ENCODE results near the gene SELENOO. TPM values are rescaled to one million over a fixed set of nuclear protein-coding genes. Genes with fewer than 3 reads are reported as not detected.

The SELENOO gene
- total and polyA plus RNA-seq, 2 of the 13 experiments (the other 11 are each of a cell fraction or from before 2014, with no cell fraction given): 14.4 to 19.0 TPM

GRCh38 chr22:50197856-50198623 is 2.8 kb upstream of the SELENOO start:
- TF ChIP-seq AGO2 (optimal IDR thresholded peaks at IDR 0.05; ENCODE audit: low read depth, low read length) (peak; percentile 5), ZBTB39 (CRISPR knock-in tag; IDR thresholded peaks at IDR 0.05) (no peak), RBFOX2 (IDR thresholded peaks at IDR 0.05; ENCODE audit: low read depth, low read length) (peak; percentile 29; the same call in 1 of the 2 replicates), ZNF230 (CRISPR knock-in tag; IDR thresholded peaks at IDR 0.05) (no peak), PLRG1 (conservative IDR thresholded peaks at IDR 0.05) (no peak), ATF5 (CRISPR knock-in tag; IDR thresholded peaks at IDR 0.05; ENCODE audit: low read depth) (no peak), POLR2A (IDR thresholded peaks at IDR 0.05; ENCODE audit: insufficient read depth in 1 of 2, low read depth in 2 of 2, low read length in 2 of 2) (0 out of 4 replicates have a peak, but pooled peaks of 1 of the 2 experiments have one; percentile 9)
- Histone ChIP-seq H3K4me2 (ENCODE audit: low read depth, low read length) (no peak overlapping the region), H3K9me3 (ENCODE audit: low read length) (no peaks in the 10 kb centered on the region), H3K36me3 (replicated peaks in 1 of 2; ENCODE audit: control insufficient read depth in 1 of 2, insufficient read depth in 2 of 2, low read length in 2 of 2) (peaks cover 18 to 20% of the 10 kb centered on the region in 2 experiments; a peak in 4 of 5 replicates), H3K4me3 (replicated peaks in 1 of 3; ENCODE audit: insufficient read depth in 1 of 3, low read depth in 2 of 3, low read length in 3 of 3) (no peak overlapping the region), H2AFZ (ENCODE audit: low read length) (no peak overlapping the region), H3K27ac (ENCODE audit: extremely low read length, insufficient read depth, low read length) (no peak overlapping the region), H3K27me3 (ENCODE audit: control insufficient read depth in 1 of 2, insufficient read depth in 2 of 2, low read length in 2 of 2) (no peaks in the 10 kb centered on the region), H3K4me1 (ENCODE audit: insufficient read depth, low read length) (peaks cover 23% of the 10 kb centered on the region), H3K9ac (ENCODE audit: insufficient read depth, low read depth, low read length) (no peak overlapping the region), H3K79me2 (ENCODE audit: insufficient read depth, low read length) (peaks cover 14% of the 10 kb centered on the region), H4K20me1 (ENCODE audit: insufficient read depth, low read length) (peaks cover 11% of the 10 kb centered on the region)
- no peak for FAIRE-seq
- intact Hi-C loops (cut with micrococcal nuclease; ENCODE audit: unreplicated experiment): no loop called here
- DNase-seq (ENCODE audit: low spot score): no peak
- 99% methylated on average over 41 of the region's 61 CpGs for WGBS (ENCODE audit: low lambda C conversion rate)
- CTCF ChIA-PET (ENCODE audit: low intra/inter-chr PET ratio, low total read pairs): no interaction called here
- in situ Hi-C loops (cut with HindIII; ENCODE audit: extremely low pct_ligation_motif_present, low pct_unique_long_range_greater_than_20kb): no loop called here
- no TSS peak for BruUV-seq (replicated peaks)
- POLR2A ChIA-PET: no interaction called here
- no peak for ATAC-seq

All from HepG2 (cell line).